Neuronal stem cell (in vitro differentiated cells): ENCODE data around the gene SOX12.

Experiments used
- DNase-seq: peaks from one replicate; pipeline ENCODE4 v3.0.0-alpha.2; 2013; ENCODE audit warnings: low spot score
- H2AFZ ChIP-seq: one replicate; pipeline ENCODE4 v1.6.1; 2013; ENCODE audit warnings: mild to moderate bottlenecking, low read length, inconsistent platforms
- H2AK5ac ChIP-seq: 2 replicates; pipeline ENCODE4 v1.6.1; 2013; ENCODE audit warnings: low read depth, mild to moderate bottlenecking, inconsistent platforms, low read length, moderate library complexity, mixed read lengths
- H2BK120ac ChIP-seq: 2 replicates; pipeline ENCODE4 v1.6.1; 2013; ENCODE audit warnings: low read depth, mild to moderate bottlenecking, inconsistent platforms, low read length, moderate library complexity, mixed read lengths
- H2BK12ac ChIP-seq: one replicate; pipeline ENCODE4 v1.6.1; 2013; ENCODE audit warnings: low read length, inconsistent platforms
- H2BK15ac ChIP-seq: 2 replicates; pipeline ENCODE4 v1.6.1; 2013; ENCODE audit warnings: mild to moderate bottlenecking, low read length, inconsistent platforms, mixed read lengths
- H2BK5ac ChIP-seq: one replicate; pipeline ENCODE4 v1.6.1; 2013; ENCODE audit warnings: inconsistent platforms, mild to moderate bottlenecking, low read length, moderate library complexity
- H3K14ac ChIP-seq: one replicate; pipeline ENCODE4 v1.6.1; 2013; ENCODE audit warnings: low read length, inconsistent platforms
- H3K18ac ChIP-seq: 2 replicates; pipeline ENCODE4 v1.6.1; 2013; ENCODE audit warnings: low read length, inconsistent platforms
- H3K23ac ChIP-seq: 2 replicates; pipeline ENCODE4 v1.6.1; 2013; ENCODE audit warnings: low read depth, mild to moderate bottlenecking, mixed read lengths, low read length, inconsistent platforms; ENCODE audit not compliant: poor library complexity
- H3K27ac ChIP-seq: replicated peaks from 3 replicates; pipeline ENCODE4 v1.5.1; 2013; ENCODE audit warnings: low read length, inconsistent platforms
- H3K27me3 ChIP-seq, 3 experiments: 2 replicates each; pipeline ENCODE4 v1.6.1; 2013; ENCODE audit warnings: low read length in 3 of 3, mild to moderate bottlenecking in 2 of 3, inconsistent platforms in 1 of 3, low read depth in 1 of 3, mixed read lengths in 1 of 3, moderate library complexity in 1 of 3; ENCODE audit not compliant: control insufficient read depth in 3 of 3, insufficient read depth in 3 of 3
- H3K36me3 ChIP-seq, 2 donors: replicated peaks in 1 of 2; 2 replicates each; pipeline ENCODE4 v1.6.1; 2013; ENCODE audit warnings: low read length in 2 of 2; ENCODE audit not compliant: control insufficient read depth in 2 of 2, insufficient read depth in 2 of 2
- H3K4ac ChIP-seq: 2 replicates; pipeline ENCODE4 v1.6.1; 2013; ENCODE audit warnings: inconsistent platforms, mild to moderate bottlenecking, low read length, moderate library complexity
- H3K4me1 ChIP-seq, 2 donors: 1 replicate in 1 of 2; 2 replicates in 1 of 2; pipeline ENCODE4 v1.6.1; 2013; ENCODE audit warnings: low read length in 2 of 2, low read depth in 1 of 2; ENCODE audit not compliant: control insufficient read depth in 2 of 2, insufficient read depth in 1 of 2
- H3K4me2 ChIP-seq: one replicate; pipeline ENCODE4 v1.6.1; 2013; ENCODE audit warnings: mild to moderate bottlenecking, low read length, inconsistent platforms; ENCODE audit not compliant: insufficient read depth, poor library complexity, severe bottlenecking
- H3K4me3 ChIP-seq, 2 donors: 2 replicates each; pipeline ENCODE4 v1.5.1; 2013; ENCODE audit warnings: low read length in 2 of 2, mild to moderate bottlenecking in 2 of 2, inconsistent platforms in 1 of 2, moderate library complexity in 1 of 2
- H3K79me1 ChIP-seq: one replicate; pipeline ENCODE4 v1.6.1; 2013; ENCODE audit warnings: low read depth, mild to moderate bottlenecking, inconsistent platforms, low read length, moderate library complexity
- H3K9ac ChIP-seq: one replicate; pipeline ENCODE4 v1.6.1; 2013; ENCODE audit warnings: mild to moderate bottlenecking, low read depth, low read length, inconsistent platforms; ENCODE audit not compliant: poor library complexity
- H3K9me3 ChIP-seq, 2 donors: replicated peaks in 1 of 2; 2 replicates each; pipeline versions ENCODE3 to v1.6.1; 2013; ENCODE audit warnings: low read length in 2 of 2, mild to moderate bottlenecking in 2 of 2, inconsistent platforms in 1 of 2, low read depth in 1 of 2, mixed read lengths in 1 of 2, moderate library complexity in 1 of 2; ENCODE audit not compliant: control insufficient read depth in 2 of 2, insufficient read depth in 1 of 2
- H4K8ac ChIP-seq: one replicate; pipeline ENCODE4 v1.6.1; 2013; ENCODE audit warnings: low read depth, mild to moderate bottlenecking, inconsistent platforms, low read length, moderate library complexity
- H4K91ac ChIP-seq: one replicate; pipeline ENCODE4 v1.6.1; 2013; ENCODE audit warnings: low read length, low read depth, mild to moderate bottlenecking, inconsistent platforms; ENCODE audit not compliant: poor library complexity
- WGBS, 2 donors: extraction: QIAGEN DNeasy Blood & Tissue Kit; methylation state at CpG; one replicate each; pipeline ENCODE4 v1.1.7; 2013; ENCODE audit warnings: missing lambda C conversion rate in 2 of 2, mixed read lengths in 1 of 2; ENCODE audit not compliant: insufficient read length in 2 of 2, insufficient replicate concordance in 1 of 2; ENCODE audit errors: extremely low coverage in 2 of 2; 5-methylcytosine and 5-hydroxymethylcytosine counted together

SOX12 gene

DNA sequence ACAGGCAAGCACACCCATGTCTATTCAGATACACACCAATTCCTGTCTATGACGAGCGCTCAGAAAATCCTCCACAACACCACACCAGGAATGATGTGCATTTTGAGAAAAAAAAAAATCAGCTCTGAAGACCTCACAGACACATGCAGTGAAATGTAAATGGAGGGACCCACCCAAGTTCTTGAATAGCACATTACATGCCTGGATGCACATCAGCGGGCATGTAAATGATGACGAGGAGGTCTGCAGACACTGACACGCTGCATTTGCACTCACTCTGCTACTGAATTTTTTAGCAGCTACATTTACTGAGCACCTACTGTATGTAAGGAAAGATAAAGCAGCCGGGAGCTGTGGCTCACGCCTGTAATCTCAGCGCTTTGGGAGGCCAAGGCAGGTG, 36.2 kb downstream of the SOX12 start:
- no peak overlapping the region for H3K4me2 ChIP-seq
- H3K36me3 ChIP-seq, result no peaks in the 10 kb centered on the region
- no peak overlapping the region for H2AK5ac ChIP-seq
- DNase-seq, result no peak
- no peak overlapping the region for H3K4ac ChIP-seq
- H3K14ac ChIP-seq, result no peak overlapping the region
- H2BK15ac ChIP-seq, result no peak overlapping the region
- H2BK120ac ChIP-seq, result no peak overlapping the region
- H4K91ac ChIP-seq, result no peak overlapping the region
- peaks cover 0 to 3% (median 0%) of the 10 kb centered on the region in 3 experiments for H3K27me3 ChIP-seq
- H3K18ac ChIP-seq, result no peak overlapping the region
- no peak overlapping the region for H3K27ac ChIP-seq
- no peak overlapping the region for H2BK12ac ChIP-seq
- H3K9ac ChIP-seq, result no peak overlapping the region
- no peak overlapping the region for H2AFZ ChIP-seq
- H3K4me3 ChIP-seq, result no peak overlapping the region
- no peak overlapping the region for H4K8ac ChIP-seq
- peaks cover 12% of the 10 kb centered on the region in 2 donors for H3K4me1 ChIP-seq
- H3K9me3 ChIP-seq, result peaks cover 0 to 3% of the 10 kb centered on the region in 2 donors
- no peaks in the 10 kb centered on the region for H3K79me1 ChIP-seq
- WGBS, 2 donors, result no CpG with 5 or more reads among the region's 8 CpGs
- no peak overlapping the region for H2BK5ac ChIP-seq
- H3K23ac ChIP-seq, result no peak overlapping the region

DNA sequence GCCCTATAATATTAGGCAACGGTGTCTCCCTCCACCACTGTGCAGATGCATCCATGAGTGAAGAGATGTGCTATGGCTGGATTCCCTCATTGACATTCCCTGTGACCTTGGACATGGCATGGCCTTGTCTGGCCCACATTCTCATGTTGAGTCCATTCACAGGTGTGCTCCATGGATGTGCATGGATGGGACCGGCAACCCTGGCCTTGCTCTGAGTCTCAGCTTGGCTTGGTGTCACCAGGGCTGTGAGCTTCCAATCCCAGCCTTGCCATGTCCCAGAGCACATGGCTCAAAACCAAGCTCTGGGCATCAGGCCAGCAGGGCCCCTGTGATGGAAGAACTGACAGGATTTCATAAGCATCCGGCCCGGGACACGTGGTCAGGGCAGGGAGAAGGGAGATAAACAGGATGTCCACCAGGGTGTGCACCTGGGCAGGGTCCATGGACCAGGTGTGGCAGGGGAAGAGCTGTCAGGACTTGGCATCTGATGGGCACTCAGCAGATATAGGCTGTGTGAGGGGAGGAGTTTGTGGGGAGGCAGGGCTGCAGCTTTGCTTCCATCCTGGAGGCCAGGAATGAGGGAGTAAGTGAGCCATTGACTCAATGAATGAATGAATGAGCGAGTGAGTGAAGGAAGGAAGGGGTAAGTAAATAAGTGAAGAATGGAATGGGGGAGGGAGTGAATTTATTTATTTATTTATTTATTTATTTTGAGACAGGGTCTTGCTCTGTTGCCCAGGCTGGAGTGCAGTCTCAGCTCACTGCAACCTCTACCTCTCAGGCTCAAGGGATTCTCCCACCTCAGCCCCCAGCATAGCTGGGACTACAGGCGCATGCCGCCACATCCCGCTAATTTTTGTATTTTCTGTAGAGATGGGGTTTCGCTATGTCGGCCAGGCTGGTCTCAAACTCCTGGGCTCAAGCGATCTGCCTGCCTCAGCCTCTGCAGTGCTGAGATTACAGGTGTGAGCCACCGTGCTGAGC, 37.2 kb downstream of the SOX12 start:
- peaks cover 12% of the 10 kb centered on the region in 2 donors for H3K4me1 ChIP-seq
- H3K79me1 ChIP-seq, result no peaks in the 10 kb centered on the region
- DNase-seq, result no peak
- H2BK120ac ChIP-seq, result no peak overlapping the region
- no peak overlapping the region for H2AK5ac ChIP-seq
- peak overlapping the region; percentile 17 for H4K91ac ChIP-seq
- no peak overlapping the region for H2BK12ac ChIP-seq
- H2AFZ ChIP-seq, result no peak overlapping the region
- H3K4me3 ChIP-seq, result peak overlapping the region in 1 of 2 donors; percentile 70
- H3K9me3 ChIP-seq, result peaks cover 0 to 3% of the 10 kb centered on the region in 2 donors
- H2BK15ac ChIP-seq, result no peak overlapping the region
- H3K4me2 ChIP-seq, result no peak overlapping the region
- no peaks in the 10 kb centered on the region for H3K36me3 ChIP-seq
- H3K14ac ChIP-seq, result no peak overlapping the region
- H3K18ac ChIP-seq, result no peak overlapping the region
- H3K4ac ChIP-seq, result no peak overlapping the region
- no peak overlapping the region for H2BK5ac ChIP-seq
- H3K9ac ChIP-seq, result peak overlapping the region; percentile 74
- peaks cover 0 to 3% (median 0%) of the 10 kb centered on the region in 3 experiments for H3K27me3 ChIP-seq
- no peak overlapping the region for H3K27ac ChIP-seq
- H4K8ac ChIP-seq, result peak overlapping the region; percentile 23
- H3K23ac ChIP-seq, result peak overlapping the region; percentile 0
- no CpG with 5 or more reads among the region's 13 CpGs for WGBS, 2 donors

DNA sequence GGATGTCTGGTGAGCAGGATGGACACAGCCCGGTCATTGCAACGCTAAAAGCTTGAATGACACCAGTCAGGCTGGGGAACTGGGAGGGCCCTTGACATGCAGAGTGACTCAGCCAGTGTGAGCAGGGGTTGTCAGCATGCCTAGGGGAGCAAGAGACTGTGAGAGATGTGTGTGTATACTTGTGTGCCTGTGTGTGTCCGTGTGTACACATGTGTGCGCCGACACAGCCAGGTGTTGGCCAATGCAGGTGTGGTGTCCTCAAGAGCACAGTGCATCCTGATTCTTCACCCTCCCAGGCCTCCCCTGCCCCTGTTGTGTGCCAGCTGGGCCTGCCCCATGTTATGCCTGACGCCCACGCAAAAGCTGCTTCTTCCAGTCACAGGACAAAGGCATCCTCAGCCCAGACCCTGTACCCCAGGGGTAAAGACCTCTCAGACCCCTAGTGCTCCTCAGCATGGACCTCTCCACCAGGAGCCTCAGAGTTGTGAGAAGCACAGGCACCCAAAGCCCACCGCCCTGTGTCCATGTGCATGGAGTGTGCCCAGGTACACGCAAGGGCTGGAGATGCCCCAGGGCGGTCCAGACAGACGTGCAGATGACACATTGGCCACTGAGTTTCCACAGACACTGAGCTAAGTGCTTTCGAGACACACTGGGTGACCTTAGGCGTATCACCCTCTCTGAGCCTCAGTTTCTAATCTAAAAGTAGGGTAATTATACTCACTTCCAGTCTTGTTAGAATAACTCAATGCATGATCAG, 38.1 kb downstream of the SOX12 start:
- no CpG with 5 or more reads among the region's 13 CpGs for WGBS, 2 donors
- H3K79me1 ChIP-seq, result no peaks in the 10 kb centered on the region
- no peak overlapping the region for H2AK5ac ChIP-seq
- no peak overlapping the region for H3K4ac ChIP-seq
- H3K27ac ChIP-seq, result no peak overlapping the region
- H3K9me3 ChIP-seq, result peaks cover 0 to 3% of the 10 kb centered on the region in 2 donors
- peak overlapping the region; percentile 35 for H2BK15ac ChIP-seq
- peaks cover 12% of the 10 kb centered on the region in 2 donors for H3K4me1 ChIP-seq
- H2BK12ac ChIP-seq, result no peak overlapping the region
- no peaks in the 10 kb centered on the region for H3K36me3 ChIP-seq
- H2BK120ac ChIP-seq, result no peak overlapping the region
- no peak overlapping the region for H3K4me2 ChIP-seq
- peak overlapping the region; percentile 40 for H3K18ac ChIP-seq
- no peak overlapping the region for H3K9ac ChIP-seq
- no peak overlapping the region for H4K8ac ChIP-seq
- no peak overlapping the region for H4K91ac ChIP-seq
- no peak overlapping the region for H3K14ac ChIP-seq
- H2AFZ ChIP-seq, result peak overlapping the region; percentile 8
- H2BK5ac ChIP-seq, result no peak overlapping the region
- no peak for DNase-seq
- H3K27me3 ChIP-seq, result peaks cover 0 to 3% (median 0%) of the 10 kb centered on the region in 3 experiments
- no peak overlapping the region for H3K23ac ChIP-seq
- peak overlapping the region in 1 of 2 donors; percentile 64 for H3K4me3 ChIP-seq
